ENCODE results near the gene HSPB9.

HSPB9 gene

GRCh38 chr17:42103221-42103954 is 19.2 kb upstream of the HSPB9 start:
- TF ChIP-seq, protein P1, sequence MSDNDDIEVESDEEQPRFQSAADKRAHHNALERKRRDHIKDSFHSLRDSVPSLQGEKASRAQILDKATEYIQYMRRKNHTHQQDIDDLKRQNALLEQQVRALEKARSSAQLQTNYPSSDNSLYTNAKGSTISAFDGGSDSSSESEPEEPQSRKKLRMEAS (IDR thresholded peaks at IDR 0.05) = no peak
- TF ChIP-seq EP300 (IDR thresholded peaks at IDR 0.05; ENCODE audit: borderline replicate concordance) (no peak), FOXM1 (IDR thresholded peaks at IDR 0.05; ENCODE audit: borderline replicate concordance, low read depth) (no peak), REST (IDR thresholded peaks at IDR 0.05; ENCODE audit: low read depth) (no peak), TEAD4 (IDR thresholded peaks at IDR 0.05) (no peak)

DNA sequence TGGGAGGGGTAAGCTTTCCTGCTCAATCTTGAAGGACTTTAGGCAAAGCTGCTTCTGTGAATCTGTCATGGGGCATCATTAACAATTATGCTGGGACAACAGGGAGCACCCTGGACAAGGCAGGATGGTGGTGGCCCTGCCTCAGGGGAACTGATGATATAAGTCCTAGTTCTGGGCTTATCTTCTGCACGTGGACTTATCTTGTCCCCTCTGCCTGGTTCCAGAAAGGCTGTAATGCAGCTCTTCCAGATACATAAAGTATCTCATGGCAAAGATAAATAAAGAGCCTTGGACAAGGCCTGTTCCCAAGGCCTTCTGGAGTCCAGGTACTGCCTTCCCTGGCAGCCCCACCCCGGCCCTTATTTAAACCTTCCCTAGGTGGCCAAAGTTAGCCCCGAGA is 18.3 kb upstream of the HSPB9 start:
- TF ChIP-seq YY1 (IDR thresholded peaks at IDR 0.05; ENCODE audit: low read depth) = no peak
- no peak for TF ChIP-seq CEBPB (IDR thresholded peaks at IDR 0.05)
- TF ChIP-seq CREB1 (IDR thresholded peaks at IDR 0.05; ENCODE audit: low read depth) = no peak
- no peak for TF ChIP-seq REST (IDR thresholded peaks at IDR 0.05; ENCODE audit: low read depth)
- TF ChIP-seq FOXM1 (IDR thresholded peaks at IDR 0.05; ENCODE audit: borderline replicate concordance, low read depth) = no peak
- TF ChIP-seq, protein P1 (IDR thresholded peaks at IDR 0.05) = no peak
- TF ChIP-seq ZBTB7A (IDR thresholded peaks at IDR 0.05; ENCODE audit: low read depth) = no peak
- no peak for TF ChIP-seq NFIC (IDR thresholded peaks at IDR 0.05)

- no peak for TF ChIP-seq CREB1 (IDR thresholded peaks at IDR 0.05; ENCODE audit: low read depth)
Measured at GRCh38 chr17:42106009-42106408, 16.6 kb upstream of the HSPB9 start.

GRCh38 chr17:42107124-42107523 is 15.5 kb upstream of the HSPB9 start:
- TF ChIP-seq EP300 (IDR thresholded peaks at IDR 0.05; ENCODE audit: borderline replicate concordance) (no peak), EGR1 (IDR thresholded peaks at IDR 0.05) (no peak), ZBTB7A (IDR thresholded peaks at IDR 0.05; ENCODE audit: low read depth) (no peak), TEAD4 (IDR thresholded peaks at IDR 0.05) (no peak), REST (IDR thresholded peaks at IDR 0.05; ENCODE audit: low read depth) (no peak), CREB1 (IDR thresholded peaks at IDR 0.05; ENCODE audit: low read depth) (no peak), YY1 (IDR thresholded peaks at IDR 0.05; ENCODE audit: low read depth) (no peak), NFIC (IDR thresholded peaks at IDR 0.05) (no peak)

DNA sequence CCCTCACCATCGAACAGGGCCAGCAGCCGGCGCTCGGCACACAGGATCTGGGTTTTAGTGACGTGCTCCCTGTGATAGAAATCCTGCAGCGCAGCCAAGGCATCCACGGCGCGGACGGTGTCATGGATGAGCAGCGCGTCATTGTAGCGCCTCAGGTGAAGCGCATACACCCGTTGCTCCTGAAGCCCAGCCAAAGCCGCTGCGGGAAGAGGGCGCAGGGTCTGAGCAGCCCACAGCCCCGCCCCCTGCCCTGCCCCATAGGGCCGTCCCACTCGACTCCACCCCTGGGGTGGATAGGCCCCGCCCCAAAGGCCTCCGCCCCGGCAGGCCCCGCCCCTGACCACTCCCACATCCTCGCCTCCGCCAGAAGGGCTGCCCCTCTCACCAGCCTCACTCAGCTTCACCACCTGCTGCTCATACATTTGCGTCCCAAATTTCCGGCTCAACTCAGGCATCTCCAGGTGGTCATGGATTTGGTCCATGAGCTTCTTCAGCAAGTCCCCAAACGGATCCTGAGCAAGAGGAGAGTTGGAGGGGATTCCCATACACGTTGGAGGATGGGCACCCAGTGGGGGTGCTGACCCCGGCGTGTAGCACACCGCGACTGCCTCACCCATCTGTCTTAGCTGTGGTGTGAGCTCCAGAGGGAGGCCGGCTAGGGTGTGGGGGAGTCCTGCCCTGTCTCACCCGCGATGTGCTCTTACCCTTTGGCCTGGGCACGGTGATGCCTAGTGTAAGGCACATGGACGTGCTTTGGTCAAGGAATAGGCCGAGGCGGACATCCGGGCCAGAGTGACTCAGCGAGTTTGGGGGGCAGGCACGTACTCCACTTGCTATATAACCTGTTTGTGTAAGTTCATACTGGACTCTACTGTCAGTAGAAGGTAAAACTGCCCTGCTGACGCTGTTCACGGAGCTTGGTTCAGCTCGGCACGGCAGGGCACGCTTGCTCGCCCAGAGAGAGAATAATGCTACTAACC is 14.7 kb upstream of the HSPB9 start:
- TF ChIP-seq TAF1 (IDR thresholded peaks at IDR 0.05; ENCODE audit: low read depth) (no peak), YY1 (IDR thresholded peaks at IDR 0.05; ENCODE audit: low read depth) (no peak), EP300 (IDR thresholded peaks at IDR 0.05; ENCODE audit: borderline replicate concordance) (no peak), EGR1 (IDR thresholded peaks at IDR 0.05) (no peak), ZBTB7A (IDR thresholded peaks at IDR 0.05; ENCODE audit: low read depth) (peak; percentile 59; the same call in 1 of the 2 replicates), TEAD4 (IDR thresholded peaks at IDR 0.05) (no peak), REST (IDR thresholded peaks at IDR 0.05; ENCODE audit: low read depth) (no peak), NFIC (IDR thresholded peaks at IDR 0.05) (peak; percentile 19; the same call in 1 of the 2 replicates), CEBPB (IDR thresholded peaks at IDR 0.05) (no peak), FOXM1 (IDR thresholded peaks at IDR 0.05; ENCODE audit: borderline replicate concordance, low read depth) (no peak), CREB1 (IDR thresholded peaks at IDR 0.05; ENCODE audit: low read depth) (no peak)

All from Ishikawa (cell line).